Kidney glomerular epithelial cell (primary cell): ENCODE data around the gene UNK.
A peak's percentile ranks its signal among the peaks of the same experiment; 100 is the strongest.
"Not testable (repeated sequence)": the region's sequence is repeated elsewhere in the genome, so short reads cannot be mapped to it uniquely, and the experiment has no call there.

Experiments
- DNase-seq: peaks from one replicate; lab custom pipeline; 2025; lab: John Stamatoyannopoulos, UW

UNK gene

GRCh38 chr17:75774471-75774990 lies 10.1 kb upstream of the UNK start:
- no peak for DNase-seq

GRCh38 chr17:75774991-75775668 lies 9.5 kb upstream of the UNK start:
- DNase-seq, result no peak

DNA sequence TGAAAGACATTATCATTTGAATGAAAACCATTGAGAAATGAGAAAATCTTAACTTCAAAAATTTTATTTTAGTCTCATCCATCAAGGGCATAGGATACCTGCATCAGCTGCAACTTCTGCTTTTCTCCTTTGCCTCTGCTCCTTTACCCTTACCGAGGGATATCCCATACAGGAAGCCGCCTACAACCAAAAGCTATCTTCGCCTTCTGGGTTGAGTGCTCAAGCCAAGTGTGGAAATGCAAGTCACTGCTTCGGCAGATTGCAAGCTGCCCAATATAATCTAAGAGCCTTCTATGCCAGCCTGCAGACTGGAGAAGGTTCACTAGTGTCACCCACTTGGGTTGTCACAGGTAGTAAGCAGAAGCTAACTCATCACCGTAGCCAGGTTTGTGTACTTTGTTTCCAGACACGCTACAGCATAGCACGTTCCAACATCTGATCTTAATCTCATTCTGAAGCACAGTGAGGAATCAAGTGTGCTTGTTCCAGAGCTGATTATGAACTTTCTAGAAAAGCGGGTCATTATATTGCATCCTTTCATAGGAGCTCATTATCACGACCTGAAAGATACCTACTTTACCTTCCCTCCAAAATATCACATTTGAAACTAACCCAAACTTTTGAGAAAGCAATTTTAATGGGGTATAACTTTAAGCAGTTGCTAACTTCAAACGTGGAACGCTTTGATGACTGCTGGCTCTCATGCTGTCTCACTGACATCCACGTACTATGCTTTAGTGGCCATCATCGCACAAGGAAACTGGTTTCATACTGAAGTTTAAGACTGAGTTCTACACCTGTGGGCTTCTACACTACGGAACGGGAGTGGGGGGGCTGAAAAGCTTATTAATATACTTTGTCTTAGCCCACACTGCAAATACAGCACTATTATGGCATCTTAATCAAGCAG lies 8.0 kb upstream of the UNK start:
- DNase-seq, result no peak

DNA sequence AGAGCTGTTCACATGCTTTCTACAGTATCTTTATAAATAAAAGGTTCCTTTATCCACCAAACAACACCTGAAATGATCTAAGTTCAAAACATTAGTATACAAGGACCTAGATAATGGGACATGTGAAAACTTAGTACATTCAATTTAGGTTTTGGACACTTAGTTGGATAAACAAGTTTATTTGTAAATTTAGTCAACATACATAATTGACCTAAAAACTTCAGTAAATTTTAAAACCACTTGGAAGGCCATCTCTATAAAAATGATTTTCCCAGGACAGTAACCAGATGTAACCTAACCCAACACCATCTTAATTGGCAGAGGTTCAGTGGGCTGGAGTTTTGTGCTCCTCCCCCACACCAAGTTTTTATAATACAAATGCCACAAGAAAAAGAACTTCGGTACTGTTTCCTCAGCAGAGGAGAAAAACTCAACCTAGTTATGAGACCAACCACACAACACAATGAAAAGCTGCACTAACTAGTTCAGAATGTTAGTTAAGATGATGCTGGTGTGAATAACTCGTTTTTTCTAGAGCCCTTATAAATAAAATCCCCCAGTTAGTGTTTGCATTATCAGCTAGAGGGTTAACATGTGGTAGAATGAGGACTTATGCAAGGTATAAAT lies 7.2 kb upstream of the UNK start:
- no peak for DNase-seq

- not testable (repeated sequence) for DNase-seq
Observed at GRCh38 chr17:75778066-75778860, 6.3 kb upstream of the UNK start.

DNA sequence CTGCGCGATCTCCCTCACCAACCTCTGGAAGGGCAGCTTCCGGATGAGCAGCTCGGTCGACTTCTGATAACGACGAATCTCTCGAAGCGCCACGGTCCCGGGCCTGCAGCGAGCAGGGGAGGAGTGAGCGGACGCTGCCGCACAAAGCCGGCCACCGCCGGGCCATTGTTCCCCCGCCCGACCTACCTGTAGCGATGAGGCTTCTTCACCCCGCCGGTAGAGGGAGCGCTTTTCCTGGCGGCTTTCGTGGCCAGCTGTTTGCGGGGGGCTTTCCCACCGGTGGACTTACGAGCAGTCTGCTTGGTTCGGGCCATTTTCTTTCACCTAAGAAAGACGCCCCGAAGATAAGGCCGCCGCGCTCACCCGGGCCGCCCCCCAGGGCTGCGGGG lies 5.8 kb upstream of the UNK start:
- no peak for DNase-seq

- peak; percentile 100 for DNase-seq
Observed at GRCh38 chr17:75779250-75779986, 5.2 kb upstream of the UNK start.

- no peak for DNase-seq
Observed at GRCh38 chr17:75779987-75780889, 4.4 kb upstream of the UNK start.

GRCh38 chr17:75783069-75783783 lies 1.4 kb upstream of the UNK start:
- DNase-seq, result peak; percentile 69

DNA sequence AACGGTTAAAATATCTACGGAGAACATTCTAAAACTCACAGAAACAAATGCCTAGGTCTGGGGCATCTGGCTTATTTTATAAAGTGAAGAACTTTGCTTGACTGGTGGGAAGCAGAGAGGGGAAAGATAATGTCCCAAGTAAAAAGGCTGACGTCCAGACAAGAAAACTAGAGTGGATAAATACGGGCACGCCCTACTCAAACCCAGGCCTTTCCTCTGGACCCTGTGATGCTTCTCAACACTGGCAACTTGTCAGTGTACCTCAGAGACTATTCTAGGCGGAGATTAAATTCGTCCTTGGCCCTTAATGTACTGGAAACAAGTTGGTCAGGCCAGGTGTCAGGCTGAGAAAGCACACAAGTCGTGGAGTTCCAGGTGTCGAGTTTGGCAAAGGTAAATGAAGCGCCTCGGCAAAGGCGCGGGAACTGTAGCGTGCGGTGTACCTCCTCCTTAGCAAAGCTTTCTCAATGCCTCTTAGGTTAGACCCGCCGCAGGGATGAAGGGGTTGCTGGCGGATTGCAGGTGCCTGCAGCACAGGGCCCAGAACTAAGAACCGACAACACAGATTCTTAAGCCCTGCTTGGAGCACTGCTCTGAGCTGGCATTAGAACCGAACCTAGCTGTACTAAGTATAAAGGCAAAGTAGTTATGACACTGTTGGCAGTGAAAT lies 668 bp upstream of the UNK start:
- no peak for DNase-seq

GRCh38 chr17:75785016-75785890 lies 647 bp downstream of the UNK start:
- DNase-seq, result peak; percentile 20

GRCh38 chr17:75791254-75791653 lies 6.6 kb downstream of the UNK start:
- no peak for DNase-seq

- DNase-seq, result no peak
Observed at GRCh38 chr17:75793460-75793859, 8.9 kb downstream of the UNK start.

DNA sequence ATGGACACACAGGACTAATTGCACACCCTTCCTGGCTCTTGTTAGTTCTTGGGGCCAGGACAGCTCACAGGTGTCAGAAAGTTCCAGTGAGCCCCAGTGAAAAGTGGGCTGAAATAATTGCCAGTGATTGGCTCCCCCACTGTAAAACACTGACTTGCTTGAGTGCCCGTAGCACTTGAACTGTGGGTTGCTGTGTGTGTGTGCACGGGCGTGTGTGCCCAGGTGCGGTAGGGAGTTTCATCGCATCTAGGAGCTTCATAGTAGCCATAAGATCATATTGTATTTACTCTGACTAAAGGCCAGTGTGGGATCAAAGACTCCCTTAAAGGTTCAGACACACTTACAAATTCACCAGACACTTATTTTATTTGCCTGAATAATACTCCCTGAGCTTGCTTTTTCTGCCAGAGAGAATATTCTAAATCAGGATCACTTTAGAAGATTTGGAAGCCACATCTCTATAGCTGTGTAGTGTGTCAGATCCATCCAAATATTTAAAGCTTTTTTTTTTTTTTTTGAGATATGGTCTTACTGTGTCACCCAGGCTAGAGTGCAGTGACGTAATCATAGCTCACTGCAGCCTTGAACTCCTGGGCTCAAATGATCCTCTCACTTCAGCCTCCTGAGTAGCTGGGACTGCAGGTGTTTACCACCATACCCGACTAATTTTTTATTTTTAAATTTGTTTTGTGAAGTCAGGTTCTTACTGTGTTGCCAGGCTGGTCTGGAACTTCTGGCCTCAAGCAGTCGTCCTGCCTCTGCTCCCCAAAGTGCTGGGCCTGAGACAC lies 11.4 kb downstream of the UNK start:
- DNase-seq, result no peak

DNA sequence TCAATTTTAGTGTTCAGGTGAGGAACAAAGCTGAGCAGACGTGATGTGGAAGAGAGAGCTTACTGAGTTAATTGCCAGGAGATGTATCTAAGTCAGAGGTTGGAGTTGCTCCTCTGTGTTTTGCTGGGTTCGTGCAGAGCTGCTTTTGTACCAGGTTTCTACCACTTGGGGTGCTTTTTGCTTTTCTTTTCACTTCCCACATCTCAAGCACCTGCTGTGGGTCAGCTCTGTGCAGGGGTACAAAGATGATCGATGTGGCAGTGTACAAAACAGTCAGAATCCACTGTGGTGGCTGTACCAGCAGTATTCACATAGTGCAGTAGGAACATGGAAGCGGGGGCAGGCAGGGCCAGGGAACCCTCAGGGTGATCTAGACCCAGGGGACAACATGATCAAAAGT lies 14.8 kb downstream of the UNK start:
- DNase-seq, result no peak

- no peak for DNase-seq
Observed at GRCh38 chr17:75803883-75804282, 19.3 kb downstream of the UNK start.
